Ecto neural progenitor cell (in vitro differentiated cells): ENCODE data around the gene PTBP2.
"Not testable (repeated sequence)": the region's sequence is repeated elsewhere in the genome, so short reads cannot be mapped to it uniquely, and the experiment has no call there.

Source experiments
- DNase-seq: peaks from one replicate; pipeline ENCODE4 v3.0.0-alpha.2; 2018; ENCODE audit warnings: low spot score

PTBP2 gene

DNA sequence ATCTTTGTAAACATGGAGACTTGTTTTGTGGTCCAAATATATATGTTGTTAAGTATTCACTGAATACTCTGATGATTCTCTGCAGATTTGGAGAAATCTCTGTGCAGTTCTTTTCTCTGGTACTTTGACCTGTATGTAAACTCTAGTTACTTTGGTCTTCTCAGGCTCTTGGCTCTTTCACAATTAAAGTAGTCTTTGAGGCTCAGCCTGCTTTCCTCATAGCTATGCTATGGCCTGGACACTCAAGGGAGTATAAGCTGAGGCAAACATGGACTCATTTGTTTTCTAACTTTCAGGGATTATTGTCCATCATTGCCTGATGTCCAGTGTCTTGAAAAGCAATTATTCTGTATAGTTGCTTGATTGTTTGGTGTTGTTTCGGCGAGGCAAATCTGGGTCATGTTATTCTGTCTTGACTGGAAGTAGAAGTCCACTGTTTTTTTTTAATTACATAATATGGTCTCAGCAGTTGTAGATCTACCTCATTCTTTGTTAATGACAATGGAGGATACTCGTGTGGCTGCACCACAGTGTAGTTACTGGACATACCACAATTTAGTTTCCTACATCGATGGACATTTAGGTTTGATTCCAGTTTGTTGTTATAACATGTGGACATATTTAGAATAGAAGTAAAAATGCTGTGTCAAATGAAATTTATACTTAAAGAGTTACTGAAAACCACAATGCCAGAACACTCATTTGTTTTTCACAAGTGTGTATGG, 9.2 kb downstream of the PTBP2 start:
- no peak for DNase-seq

DNA sequence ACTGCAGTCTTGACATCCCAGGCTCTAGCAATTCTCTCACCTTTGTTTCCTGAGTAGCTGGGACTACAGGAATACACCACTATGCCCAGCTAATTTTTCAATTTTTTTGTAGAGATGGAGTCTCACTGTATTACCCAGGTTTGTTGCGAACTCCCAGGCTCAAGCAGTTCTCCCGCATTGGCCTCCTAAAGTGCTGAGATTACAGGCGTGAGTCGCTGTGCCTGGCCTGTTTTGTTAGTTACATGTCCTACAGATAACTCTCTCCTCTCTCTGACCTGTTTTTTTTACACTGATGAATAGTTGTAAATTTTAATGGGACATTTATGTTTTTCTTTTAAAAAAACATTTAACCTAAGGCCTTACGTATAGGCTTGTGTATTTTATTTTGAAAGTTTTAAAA, 19.8 kb downstream of the PTBP2 start:
- DNase-seq: no peak

DNA sequence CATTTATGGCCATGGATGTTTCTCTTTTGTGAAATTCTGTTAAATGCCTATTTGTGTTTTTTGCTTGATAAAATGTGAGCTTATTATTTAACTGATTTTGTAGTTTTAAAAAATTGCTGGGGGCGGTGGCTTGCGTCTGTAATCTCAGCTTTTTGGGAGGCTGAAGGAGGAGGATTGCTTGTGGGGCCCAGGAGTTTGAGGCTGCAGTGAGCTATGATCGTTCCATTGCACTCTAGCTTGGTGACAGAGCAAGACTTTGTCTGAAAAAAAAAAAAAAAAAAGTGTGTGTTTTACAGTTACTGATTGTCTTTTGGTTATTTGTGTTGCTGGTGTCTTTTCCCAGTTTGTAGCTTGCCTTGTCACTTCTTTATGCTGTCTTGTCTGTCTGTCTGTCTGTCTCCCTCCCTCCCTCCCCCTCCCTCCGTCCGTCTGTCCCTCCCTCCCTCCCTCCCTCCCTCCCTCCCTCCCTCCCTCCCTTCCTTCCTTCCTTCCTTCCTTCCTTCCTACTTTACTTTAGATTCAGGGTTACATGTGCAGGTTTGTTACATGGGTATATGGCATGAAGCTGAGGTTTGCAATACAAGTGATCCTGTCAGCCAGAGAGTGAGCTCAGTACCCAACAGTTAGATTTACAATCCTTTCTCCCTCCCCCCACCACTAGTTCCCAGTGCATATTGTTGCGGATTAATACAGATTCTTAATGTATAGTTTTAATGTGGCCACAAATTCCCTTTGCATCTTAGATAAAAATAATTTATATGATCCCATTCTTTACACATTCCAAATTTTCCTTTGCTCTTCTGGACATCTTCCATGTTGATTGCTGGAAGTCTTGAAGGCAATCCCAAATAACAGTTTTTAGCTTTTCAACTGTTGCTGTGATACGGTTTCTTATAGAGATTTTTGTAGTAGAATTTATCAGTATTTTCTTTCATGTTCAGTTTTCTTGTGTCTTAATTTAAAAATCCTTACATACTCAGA, 25.1 kb downstream of the PTBP2 start:
- DNase-seq: no peak

DNA sequence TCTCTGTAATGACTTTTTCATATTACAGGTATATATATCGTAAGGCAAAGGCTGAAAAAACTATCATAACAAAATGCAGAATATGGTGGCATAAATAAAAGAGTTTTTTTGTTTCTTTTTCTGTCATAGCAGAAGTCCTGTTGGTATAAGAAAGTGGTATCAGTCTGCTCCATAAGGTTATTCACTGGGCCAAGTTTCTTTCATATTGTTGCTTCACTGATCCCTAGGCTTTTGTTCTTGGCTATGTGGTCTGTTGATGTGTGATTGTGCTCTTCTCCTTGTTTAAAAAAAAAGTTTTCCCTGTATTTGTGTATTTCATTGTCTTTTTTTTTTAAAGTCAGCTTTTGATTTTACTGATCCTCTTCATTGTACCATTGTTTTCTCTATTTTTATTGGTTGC, 26.0 kb downstream of the PTBP2 start:
- DNase-seq: no peak

DNA sequence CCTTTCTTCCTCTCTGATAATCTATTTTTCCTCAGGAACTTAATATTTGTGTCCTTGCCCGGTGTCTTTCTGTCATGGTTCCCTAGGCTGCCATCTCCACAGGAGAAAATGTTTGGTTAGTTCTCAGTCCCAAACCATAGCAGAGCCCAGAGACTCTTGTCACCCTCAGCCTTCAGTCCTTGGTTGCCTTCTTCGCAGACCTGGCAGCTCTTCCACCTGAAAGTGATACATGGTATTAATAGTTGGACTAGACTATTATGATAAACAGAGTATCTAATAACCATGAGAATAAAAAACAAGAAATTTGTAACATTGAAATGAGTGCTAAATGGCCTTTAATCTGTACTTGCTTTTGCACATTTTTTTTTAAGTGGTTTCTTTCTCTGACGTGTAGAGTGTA, 26.5 kb downstream of the PTBP2 start:
- no peak for DNase-seq

DNA sequence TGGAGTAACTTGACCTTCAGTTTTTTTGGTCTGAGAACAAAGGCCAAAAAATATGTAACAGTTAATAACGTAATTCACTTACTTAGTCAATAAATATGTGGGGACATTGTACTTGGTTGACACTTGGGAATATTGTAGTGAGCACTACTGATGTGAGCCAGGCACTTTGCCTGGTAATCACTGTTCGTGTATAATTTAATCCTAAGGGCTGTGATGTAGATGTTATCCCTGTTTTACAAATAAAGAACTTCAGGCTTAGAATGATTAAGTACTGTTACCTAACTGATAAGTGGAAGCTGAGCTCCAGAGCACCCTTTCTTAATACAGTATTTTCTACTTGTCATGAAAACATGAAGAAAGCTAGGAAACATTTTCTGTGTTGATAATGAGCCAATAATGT, 28.0 kb downstream of the PTBP2 start:
- DNase-seq: no peak

DNA sequence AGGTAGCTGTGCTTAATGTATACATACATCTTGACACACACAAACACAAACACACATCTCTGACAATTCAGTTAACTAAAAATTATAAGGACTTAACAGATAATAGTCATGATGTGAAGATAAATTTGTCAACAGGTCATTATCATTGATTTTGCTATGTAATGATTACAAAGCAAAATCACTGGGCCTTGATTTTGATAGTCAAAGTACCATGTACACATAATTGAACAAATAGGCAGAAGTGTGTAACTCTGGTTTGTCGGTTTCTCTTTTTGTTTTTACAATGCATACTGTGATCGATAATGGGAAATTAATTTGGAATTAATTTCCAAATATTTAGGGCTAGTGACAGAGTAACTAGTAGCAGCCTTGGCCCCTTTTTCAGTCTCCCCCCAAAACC, 30.8 kb downstream of the PTBP2 start:
- DNase-seq: no peak

DNA sequence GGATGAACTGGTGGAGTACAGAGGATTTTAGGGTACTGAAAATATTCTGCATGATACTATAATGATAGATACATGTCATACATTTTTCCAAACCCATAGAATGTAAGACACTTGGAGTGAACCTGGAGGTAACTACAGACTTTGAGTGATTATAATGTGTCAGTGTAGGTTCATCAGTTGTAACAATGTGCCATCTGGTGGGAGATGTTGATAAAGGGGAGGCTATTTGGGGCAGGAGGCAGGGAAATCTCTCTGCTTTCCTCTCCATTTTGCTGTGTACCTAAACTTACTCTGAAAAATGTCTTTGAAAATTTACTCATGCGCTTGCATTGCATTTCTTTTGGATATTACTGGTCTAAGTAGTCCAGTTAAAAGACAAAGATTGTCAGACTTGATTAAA, 35.2 kb downstream of the PTBP2 start:
- DNase-seq: no peak

DNA sequence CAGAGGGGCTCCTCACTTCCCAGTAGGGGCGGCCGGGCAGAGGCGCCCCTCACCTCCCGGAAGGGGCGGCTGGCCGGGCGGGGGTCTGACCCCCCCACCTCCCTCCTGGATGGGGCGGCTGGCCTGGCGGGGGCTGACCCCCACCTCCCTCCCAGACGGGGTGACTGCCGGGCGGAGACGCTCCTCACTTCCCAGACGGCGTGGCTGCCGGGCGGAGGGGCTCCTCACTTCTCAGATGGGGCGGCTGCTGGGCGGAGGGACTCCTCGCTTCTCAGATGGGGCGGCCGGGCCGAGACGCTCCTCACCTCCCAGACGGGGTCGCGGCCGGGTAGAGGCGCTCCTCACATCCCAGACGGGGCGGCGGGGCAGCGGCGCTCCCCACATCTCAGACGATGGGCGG, 41.0 kb downstream of the PTBP2 start:
- DNase-seq: not testable (repeated sequence)

DNA sequence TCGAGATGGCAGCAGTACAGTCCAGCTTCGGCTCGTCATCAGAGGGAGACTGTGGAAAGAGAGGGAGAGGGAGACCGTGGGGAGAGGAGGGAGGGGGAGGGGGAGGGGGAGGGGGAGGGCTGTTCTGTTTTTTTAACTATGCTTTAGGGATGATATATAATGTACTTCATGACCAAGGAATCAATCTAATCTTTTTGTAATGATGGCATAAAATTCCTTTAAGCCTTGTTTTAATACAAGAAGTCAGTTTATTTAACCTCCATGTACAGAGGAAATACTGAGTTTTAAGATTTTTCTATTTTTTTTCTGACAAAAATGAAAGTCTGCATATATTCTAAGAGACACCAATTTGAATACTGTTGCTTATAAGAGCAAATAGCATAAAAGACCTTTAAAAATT, 41.9 kb downstream of the PTBP2 start:
- DNase-seq: no peak

DNA sequence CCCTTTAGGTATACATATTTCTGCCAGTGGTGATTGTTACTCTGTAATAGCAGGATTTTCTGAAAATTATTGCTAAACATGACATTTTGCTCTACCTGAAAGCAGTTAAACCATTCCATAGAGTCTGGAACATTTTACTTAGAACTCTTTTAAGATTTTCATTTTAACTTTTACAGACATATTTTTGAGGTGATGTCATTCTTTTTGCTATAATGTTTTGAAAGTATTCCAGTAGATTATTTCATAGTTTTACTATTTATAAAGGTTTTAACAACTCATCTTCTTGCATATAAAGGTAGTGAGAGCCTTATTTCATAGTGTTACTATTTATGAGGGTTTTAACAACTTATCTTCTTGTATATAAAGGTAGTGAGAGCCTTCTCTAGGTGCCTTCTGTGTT, 42.9 kb downstream of the PTBP2 start:
- DNase-seq: no peak

DNA sequence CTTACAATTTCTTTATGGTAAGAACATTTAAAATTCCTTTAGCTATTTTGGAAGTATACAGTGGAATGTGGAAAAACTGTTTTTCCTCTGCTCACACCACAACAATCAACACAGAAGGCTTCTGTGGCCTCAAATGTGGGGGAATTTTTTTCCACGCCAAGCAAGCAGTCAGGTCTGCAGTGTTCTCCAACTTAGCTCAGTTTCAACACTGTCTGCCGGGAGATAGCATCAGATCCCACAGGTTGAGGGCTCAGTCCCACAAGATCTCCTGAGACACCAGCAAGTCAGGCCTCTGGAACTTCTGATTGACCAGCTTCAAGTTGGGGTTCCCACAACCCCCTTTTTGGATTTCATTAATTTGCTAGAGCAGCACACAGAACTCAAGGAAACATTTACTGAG, 50.3 kb downstream of the PTBP2 start:
- no peak for DNase-seq

DNA sequence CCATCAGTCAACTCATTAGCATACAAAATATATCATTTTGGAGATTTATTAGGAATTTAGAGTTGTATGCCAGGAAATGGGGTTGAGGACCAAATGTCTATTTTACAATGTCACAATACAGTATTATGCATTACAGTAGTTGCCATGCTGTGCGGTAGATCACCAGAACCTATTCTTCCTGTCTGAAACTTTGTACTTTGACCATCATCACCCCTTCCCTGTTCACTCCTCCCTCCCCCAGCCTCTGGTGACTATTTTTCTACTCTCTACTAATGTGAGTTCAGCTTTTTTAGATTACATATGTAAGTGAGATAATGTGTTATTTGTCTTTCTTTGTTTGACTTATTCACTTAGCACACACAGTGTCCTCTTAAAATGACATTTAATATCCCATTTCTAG, 50.8 kb downstream of the PTBP2 start:
- DNase-seq: no peak

DNA sequence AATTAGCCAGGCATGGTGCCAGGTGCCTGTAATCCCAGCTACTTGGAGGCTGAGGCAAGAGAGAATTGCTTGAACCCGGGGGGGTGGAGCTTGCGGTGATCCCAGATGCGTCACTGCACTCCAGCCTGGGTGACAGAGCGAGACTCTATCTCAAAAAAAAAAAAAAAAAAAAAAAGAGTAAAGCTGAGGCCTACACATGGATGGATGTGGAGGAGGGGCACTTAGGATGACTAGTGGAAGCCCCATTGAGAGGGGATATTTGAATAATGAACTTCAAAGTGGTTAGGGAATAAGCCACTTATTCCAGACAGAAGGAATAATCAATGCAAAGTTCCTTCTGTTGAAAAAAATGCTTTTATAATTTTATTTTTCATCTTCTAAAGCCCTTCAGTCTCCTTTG, 51.4 kb downstream of the PTBP2 start:
- DNase-seq: no peak

DNA sequence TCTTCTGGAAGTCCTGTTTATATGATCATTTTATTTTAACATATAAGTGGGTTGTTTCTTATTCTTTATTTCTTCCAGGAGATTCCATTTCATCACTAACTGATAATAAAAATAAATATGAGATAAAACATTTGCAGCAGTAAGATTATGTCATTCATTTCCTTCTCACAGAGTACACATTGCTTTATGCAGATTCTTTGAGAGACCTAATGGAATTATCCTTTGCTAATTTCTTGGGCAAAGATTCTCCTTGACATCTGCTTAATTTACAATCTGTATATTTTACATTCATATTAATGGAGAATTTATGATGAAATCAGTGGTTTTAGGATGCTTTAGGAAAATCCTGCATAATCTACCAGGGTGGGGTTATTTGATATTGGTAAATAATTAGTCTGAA, 60.6 kb downstream of the PTBP2 start:
- no peak for DNase-seq

DNA sequence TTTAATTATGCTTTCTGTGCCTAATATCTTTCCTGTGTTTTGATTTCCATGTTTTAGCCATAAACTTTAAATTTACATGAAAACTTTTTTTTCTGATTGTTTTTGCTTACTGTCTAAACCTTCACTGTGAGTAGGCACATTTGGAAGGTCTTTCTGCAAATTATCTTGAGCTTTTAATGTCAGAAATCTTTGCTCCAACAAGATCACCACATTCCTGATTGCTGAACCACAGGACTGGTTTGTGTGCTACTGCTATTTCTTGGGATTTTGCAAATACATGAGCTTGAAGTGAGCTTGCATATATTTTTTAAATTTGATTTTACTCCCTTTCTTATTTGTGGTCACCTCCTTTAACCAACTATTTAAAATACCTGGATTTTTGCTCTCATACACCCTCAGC, 61.3 kb downstream of the PTBP2 start:
- no peak for DNase-seq

DNA sequence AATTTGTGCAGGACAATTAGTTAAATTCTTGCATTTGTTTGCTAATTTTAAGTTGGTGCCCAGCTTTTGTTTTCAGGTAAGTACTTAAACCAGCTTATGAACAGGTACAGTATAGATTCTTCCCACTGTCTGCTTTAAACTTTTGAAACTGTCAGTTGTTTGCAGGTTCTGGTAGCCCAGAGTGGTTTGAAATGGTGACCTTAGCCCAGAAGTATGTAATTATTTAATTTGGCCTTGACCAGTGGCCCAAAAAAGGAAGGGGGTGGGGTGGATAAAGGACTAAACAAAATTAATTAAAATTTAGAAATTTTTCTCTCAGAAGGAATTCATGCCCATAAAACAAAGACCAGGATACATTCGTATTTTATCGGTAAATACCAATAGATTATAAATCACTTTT, 69.0 kb downstream of the PTBP2 start:
- DNase-seq: no peak

DNA sequence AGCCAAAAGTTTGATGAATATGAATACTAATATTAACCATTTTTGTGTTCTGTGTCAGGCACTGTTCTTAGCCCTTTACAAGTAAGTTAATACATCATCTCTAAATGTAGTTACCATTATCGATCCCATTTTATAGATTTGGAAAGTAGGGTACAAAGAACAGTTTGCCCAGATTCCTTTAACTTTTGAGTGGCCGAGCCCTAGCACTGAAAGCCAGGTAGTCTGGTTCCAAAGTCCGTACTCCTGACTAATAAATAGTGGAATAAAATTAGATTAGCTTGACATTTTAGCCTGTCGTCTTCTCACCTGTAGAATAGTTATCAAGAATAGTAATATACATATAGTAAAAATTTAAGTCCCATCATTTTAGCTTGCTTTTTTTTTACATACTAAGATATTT, 70.6 kb downstream of the PTBP2 start:
- no peak for DNase-seq

DNA sequence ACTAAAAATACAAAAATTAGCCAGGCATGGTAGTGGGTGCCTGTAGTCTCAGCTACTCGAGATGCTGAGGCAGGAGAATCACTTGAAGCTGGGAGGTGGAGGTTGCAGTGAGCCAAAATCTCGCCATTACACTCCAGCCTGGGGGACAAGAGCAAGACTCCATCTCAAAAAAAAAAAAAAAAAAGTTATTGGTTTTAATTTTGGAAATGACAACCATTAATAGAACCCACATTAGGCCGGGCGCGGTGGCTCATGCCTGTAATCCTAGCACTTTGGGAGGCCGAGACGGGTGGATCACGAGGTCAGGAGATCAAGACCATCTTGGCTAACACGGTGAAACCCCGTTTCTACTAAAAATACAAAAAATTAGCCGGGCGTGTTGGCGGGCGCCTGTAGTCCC, 80.1 kb downstream of the PTBP2 start:
- DNase-seq: not testable (repeated sequence)

DNA sequence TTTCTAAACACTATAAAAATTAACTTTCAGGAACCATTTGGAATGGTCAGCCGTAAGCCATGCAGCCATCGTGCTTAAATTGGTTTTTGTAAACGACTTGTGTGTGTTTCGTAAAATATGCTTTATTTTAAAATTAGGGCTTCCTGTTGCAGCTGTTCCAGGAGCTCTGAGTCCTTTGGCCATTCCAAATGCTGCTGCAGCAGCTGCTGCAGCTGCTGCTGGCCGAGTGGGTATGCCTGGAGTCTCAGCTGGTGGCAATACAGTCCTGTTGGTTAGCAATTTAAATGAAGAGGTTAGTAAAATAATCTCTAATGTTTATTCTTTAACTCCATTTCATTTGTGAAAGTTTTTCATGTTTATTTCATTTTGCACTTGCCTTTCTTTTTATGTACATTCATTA, 83.1 kb downstream of the PTBP2 start:
- DNase-seq: no peak

DNA sequence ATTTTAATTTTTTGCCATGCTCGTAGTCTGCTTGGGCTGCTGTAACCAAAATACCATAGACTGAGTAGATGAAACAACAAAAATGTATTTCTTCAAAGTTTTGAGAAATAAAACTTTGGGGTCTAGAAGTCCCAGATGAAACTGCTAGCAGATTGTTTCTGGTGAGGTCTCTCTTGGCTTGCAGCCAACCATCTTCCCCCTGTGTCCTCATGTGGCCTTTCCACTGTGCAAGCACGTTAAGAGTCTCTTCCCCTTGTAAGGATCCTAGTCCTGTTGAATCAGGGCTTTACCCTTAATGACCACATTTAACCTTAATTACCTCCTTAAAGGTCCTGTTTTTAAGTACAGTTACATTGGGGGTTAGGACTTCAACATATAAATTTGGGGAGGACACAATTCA, 86.6 kb downstream of the PTBP2 start:
- DNase-seq: no peak

DNA sequence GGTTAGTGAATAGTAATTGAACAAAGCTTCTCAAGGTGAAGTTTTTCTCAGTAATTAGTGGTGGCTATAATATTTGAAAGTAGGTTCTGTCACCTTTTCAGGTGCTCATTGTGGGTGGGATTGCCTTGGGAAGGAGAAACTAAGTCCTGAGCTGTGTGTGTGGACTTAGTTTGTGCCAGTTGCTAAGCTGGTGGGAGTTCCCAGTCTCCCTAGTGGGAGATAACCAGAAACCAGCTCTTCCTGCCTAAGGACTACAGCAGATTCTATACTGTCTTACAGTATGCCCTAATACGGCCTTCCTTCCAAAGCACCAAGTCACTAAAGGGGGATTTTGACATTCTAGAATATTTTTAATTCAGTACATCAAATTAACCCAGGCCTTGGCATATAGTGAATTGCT, 94.3 kb downstream of the PTBP2 start:
- no peak for DNase-seq

DNA sequence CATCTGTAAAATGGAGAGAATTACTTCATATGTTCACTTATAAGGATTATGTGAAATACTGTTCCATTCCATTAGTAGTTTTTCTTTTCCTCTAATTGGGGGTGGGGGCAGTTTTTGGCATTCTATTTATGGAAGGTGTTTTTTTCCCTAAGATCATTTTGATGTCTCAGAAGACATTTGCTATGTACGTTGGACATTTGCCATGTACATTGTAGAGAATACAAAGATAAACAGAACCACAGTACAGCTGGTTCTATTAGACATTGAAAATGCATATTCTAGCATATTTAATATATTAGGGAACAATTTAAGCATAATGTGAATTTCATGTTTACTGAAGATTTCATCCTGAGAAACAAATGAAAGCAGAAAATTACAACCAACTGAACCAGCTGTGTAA, 98.5 kb downstream of the PTBP2 start:
- DNase-seq: no peak

DNA sequence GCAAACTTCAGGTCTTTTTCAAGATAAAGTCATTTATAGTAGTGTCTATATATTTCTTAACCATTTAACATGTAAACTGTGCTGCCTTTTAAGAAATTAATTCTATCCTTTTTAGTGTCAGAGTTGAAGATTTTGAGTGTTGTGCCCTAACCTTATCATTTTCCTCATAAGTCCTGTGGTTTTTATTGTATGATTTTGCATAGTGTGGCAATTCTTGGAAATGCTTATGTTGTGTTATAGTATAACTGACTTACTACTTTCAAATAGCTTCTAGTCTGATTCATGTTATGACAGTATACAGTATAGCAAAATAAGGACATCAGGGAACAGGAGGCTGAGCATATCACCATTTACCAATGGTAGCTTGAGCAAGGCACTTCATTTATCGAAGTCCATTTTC, 99.1 kb downstream of the PTBP2 start:
- no peak for DNase-seq
